Adrenal gland (tissue), 5 donors: ENCODE results near the gene AVP.

Source experiments
- POLR2A ChIP-seq, 2 donors: fragments of 450-650 bp; IDR thresholded peaks; one replicate each; pipeline ENCODE4 v1.6.1; 2017; ENCODE audit warnings: antibody characterized with exemption in 2 of 2, mild to moderate bottlenecking in 2 of 2, moderate library complexity in 1 of 2
- TF ChIP-seq, protein P1 (sequence below), 6 experiments: fragments of 450-650 bp in 4 of 6; fragments of 200-600 bp in 2 of 6; sonication (generic) in 1 of 6; IDR thresholded peaks; 1 replicate in 5 of 6; 2 replicates in 1 of 6; pipeline versions ENCODE4 v1.5.1 to v1.8.0; 2016 to 2021; ENCODE audit warnings: antibody characterized with exemption in 6 of 6, mild to moderate bottlenecking in 2 of 6, moderate library complexity in 1 of 6
- donor health status: DM: no; HTN: no; CAD: no.

DNA sequence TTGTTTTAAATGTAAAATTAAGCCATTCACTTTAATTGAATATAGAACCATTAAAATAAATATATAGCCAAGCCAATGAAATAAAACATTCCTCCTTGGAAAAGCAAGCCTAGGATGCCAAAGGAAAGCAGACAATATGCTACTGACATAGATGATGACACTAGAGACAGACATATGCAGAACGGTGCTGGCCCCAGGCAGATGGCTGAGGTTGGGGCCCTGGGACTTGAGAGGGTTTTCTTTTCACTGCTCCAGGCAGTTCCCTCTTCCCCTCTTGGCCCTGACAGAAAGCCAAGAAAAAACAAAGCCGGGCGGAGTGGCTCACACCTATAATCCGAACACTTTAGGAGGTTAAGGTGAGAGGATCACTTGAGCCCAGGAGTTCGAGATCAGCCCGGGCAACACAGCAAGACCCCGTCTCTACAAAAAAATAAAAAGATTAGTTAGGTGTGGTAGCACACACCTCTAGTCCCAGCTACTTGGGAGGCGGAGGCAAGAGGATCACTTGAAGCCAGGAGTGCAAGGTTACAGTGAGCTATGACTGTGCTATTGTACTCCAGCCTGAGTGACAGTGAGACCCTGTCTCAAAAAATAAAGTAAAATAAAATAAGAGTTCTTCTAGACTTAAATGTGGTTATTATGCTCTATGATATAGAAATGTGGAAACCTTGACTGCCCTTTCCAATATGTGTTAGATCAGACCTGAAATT is 43.9 kb upstream of the AVP start:
- TF ChIP-seq POLR2A (IDR thresholded peaks at IDR 0.05) = no peak
- TF ChIP-seq, protein P1, sequence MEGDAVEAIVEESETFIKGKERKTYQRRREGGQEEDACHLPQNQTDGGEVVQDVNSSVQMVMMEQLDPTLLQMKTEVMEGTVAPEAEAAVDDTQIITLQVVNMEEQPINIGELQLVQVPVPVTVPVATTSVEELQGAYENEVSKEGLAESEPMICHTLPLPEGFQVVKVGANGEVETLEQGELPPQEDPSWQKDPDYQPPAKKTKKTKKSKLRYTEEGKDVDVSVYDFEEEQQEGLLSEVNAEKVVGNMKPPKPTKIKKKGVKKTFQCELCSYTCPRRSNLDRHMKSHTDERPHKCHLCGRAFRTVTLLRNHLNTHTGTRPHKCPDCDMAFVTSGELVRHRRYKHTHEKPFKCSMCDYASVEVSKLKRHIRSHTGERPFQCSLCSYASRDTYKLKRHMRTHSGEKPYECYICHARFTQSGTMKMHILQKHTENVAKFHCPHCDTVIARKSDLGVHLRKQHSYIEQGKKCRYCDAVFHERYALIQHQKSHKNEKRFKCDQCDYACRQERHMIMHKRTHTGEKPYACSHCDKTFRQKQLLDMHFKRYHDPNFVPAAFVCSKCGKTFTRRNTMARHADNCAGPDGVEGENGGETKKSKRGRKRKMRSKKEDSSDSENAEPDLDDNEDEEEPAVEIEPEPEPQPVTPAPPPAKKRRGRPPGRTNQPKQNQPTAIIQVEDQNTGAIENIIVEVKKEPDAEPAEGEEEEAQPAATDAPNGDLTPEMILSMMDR (IDR thresholded peaks at IDR 0.05) = no peak
